ENCODE data around the gene EFCAB5.
"Not testable (repeated sequence)": the region's sequence is repeated elsewhere in the genome, so short reads cannot be mapped to it uniquely, and the experiment has no call there.

The EFCAB5 gene

GRCh38 chr17:29941334-29941733, at the start of gene EFCAB5:
Gene EFCAB5, plus strand, starts transcription at chr17:29941634. Its CDS starts 163 bp downstream, at chr17:29941797.
- no peak for DNase-seq (ENCODE audit: low read depth)

- no peak for DNase-seq (ENCODE audit: low read depth)
Observed at GRCh38 chr17:29892201-29892600, 49.2 kb upstream of the EFCAB5 start.

- not testable (repeated sequence) for DNase-seq (ENCODE audit: low read depth)
Observed at GRCh38 chr17:29897136-29897535, 44.3 kb upstream of the EFCAB5 start.

GRCh38 chr17:29903471-29903870, 38.0 kb upstream of the EFCAB5 start:
- no peak for DNase-seq (ENCODE audit: low read depth)

- DNase-seq (ENCODE audit: low read depth) = no peak
Observed at GRCh38 chr17:29905086-29905878, 36.2 kb upstream of the EFCAB5 start.

GRCh38 chr17:29905879-29906167, 35.6 kb upstream of the EFCAB5 start:
- DNase-seq (ENCODE audit: low read depth) = no peak

- no peak for DNase-seq (ENCODE audit: low read depth)
Observed at GRCh38 chr17:29906969-29907368, 34.5 kb upstream of the EFCAB5 start.

- no peak for DNase-seq (ENCODE audit: low read depth)
Observed at GRCh38 chr17:29909236-29910003, 32.0 kb upstream of the EFCAB5 start.

GRCh38 chr17:29911641-29912177, 29.7 kb upstream of the EFCAB5 start:
- no peak for DNase-seq (ENCODE audit: low read depth)

GRCh38 chr17:29914819-29915537, 26.5 kb upstream of the EFCAB5 start:
- no peak for DNase-seq (ENCODE audit: low read depth)

- DNase-seq (ENCODE audit: low read depth) = no peak
Observed at GRCh38 chr17:29918016-29918415, 23.4 kb upstream of the EFCAB5 start.

GRCh38 chr17:29918922-29919856, 22.2 kb upstream of the EFCAB5 start:
- no peak for DNase-seq (ENCODE audit: low read depth)

- no peak for DNase-seq (ENCODE audit: low read depth)
Observed at GRCh38 chr17:29924786-29925185, 16.6 kb upstream of the EFCAB5 start.

GRCh38 chr17:29927546-29927945, 13.9 kb upstream of the EFCAB5 start:
- DNase-seq (ENCODE audit: low read depth) = no peak

- DNase-seq (ENCODE audit: low read depth) = no peak
Observed at GRCh38 chr17:29929006-29929532, 12.4 kb upstream of the EFCAB5 start.

GRCh38 chr17:29929533-29930408, 11.7 kb upstream of the EFCAB5 start, which contains the start of gene SSH2:
Gene SSH2, minus strand, starts transcription at chr17:29930228. Its CDS starts 228 bp downstream, at chr17:29930000.
- DNase-seq (ENCODE audit: low read depth) = peak; percentile 61

- no peak for DNase-seq (ENCODE audit: low read depth)
Observed at GRCh38 chr17:29930409-29931010, 10.9 kb upstream of the EFCAB5 start.

- peak; percentile 67 for DNase-seq (ENCODE audit: low read depth)
Observed at GRCh38 chr17:29931231-29931932, 10.1 kb upstream of the EFCAB5 start.

GRCh38 chr17:29933379-29933778, 8.1 kb upstream of the EFCAB5 start:
- DNase-seq (ENCODE audit: low read depth) = no peak
